GM19099 (cell line): ENCODE results near the gene PDE6D.

ENCODE experiments used
- POLR2A ChIP-seq: IDR thresholded peaks from 3 replicates; pipeline ENCODE4 v1.6.1; 2011; ENCODE audit warnings: low read depth; ENCODE audit not compliant: insufficient read length; ENCODE audit errors: extremely low read depth

The PDE6D gene

DNA sequence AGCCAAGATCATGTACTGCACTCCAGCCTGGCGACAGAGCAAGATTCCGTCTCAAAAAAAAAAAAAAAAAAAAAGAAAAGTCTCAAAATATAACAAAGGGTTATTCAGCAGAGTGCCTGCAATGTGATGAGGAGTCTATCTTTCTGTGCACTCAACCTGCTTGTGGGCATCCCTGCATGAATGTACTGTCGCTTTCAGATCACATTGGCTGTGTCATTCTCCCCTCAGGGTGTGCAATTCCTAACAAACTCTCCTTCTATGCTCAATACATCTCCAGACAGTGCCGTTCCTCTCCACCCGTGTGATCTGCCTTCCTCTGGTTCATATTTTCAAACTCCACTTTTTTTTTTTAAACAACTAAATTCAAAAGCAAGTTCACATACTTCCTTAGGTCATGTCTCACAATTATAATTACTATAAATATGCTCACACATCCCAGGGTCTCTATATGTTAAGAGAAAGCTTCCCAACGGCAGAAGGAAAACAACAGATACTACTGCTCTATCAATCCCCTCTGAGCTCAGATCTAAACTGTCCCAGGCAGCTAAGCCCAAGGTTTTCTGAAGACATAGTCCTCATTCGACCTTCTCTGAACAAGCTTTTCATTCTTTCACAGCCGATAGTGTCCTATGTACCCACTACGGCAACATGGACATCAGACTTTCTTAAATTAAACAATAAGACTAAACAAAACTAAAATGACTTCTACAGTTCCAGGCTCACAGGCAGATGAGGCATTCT, 37.5 kb downstream of the PDE6D start:
- TF ChIP-seq POLR2A: no peak

DNA sequence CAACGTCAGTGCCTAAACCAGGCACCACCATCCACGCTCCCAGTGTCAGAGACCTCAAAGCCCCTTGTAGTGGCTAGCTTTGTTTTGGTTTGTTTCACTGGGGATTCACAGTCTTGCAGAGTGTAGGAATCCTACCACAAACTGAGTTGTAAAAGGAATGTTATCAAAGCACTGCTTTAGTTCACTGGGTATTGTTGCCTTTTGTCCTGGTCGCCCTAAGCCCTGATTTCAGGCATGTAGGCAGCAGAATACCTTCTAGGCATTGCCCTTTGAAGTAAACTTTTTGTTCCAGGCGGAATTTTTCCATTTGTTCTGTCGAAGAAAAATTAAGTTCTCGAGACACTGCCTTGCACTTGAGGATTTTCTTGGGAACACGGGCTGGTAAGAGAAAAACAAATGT, 43.3 kb downstream of the PDE6D start:
- no peak for TF ChIP-seq POLR2A

DNA sequence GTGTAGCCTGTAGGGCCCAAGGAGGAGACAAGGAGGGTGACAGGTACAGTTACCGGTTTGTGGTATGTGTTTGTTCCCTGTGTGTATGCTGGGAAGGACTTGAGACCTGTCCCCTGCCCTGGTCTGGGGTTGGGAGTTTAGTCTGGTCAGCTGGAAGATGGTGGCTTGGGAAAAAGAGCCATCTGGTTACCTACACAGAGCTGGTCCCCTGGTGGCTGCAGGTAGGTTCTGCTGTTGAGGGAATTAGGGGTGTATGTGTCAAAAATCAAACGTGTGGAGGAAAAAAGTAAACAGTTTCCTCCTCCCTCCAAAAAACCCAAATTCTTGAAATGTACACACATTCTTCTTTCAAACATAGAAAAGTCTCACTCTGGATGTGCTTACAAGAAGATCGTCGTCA, 48.5 kb downstream of the PDE6D start:
- no peak for TF ChIP-seq POLR2A

DNA sequence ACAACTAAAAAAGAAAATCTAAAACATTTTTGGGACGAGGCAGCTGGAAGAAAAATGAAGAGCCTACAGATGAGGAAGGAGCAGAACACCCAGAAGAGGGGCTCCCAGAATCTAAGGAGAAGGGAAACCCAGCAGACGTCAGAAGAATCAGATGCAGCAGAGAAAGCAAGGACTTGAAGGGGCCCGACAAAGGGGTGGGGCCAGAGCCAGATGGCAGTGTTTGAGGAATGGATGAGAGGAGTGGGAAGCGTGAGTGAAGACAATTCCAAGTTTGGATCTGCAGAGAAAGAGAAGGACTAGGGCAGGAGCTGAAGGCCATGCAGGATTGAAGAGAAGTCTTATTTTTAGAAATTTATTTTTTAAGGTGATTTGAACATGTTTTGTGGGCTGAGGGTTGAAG, 53.5 kb downstream of the PDE6D start:
- no peak for TF ChIP-seq POLR2A

DNA sequence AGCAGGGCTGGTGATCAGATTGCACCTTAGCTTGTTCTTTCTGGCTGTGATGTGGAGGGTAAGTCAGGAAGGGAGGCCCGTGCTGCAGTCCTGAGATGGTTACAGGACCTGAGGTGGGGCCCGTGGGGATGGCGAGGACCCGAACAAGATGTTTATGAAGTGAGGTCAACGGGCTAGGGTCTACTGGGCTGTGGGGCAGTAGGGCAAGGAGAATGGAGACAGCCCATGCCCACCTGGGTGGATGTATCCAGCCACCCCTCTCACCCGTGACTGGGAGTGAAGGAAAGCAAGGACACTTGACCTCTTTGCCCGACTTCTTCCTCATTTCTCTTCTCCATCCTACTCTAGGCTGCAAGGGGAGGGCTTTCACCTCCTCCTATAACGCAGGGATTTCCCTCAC, 54.8 kb downstream of the PDE6D start:
- no peak for TF ChIP-seq POLR2A

DNA sequence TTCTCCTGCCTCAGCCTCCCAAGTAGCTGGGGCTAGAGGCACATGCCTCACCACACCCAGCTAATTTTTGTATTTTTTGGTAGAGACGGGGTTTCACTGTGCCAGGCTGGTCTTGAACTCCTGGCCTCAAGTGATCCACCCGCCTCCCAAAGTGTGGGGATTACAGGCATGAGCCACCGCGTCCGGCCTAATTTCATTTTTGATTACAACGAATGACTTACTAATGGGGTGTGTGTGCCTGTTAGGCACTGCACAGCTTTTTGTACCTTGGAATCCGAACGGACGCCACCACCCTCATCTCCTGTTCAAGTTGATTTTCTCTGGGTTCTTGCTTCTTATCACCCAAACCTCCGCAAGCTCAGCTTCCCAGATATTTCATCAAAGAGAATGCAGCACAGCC, 55.6 kb downstream of the PDE6D start:
- no peak for TF ChIP-seq POLR2A

DNA sequence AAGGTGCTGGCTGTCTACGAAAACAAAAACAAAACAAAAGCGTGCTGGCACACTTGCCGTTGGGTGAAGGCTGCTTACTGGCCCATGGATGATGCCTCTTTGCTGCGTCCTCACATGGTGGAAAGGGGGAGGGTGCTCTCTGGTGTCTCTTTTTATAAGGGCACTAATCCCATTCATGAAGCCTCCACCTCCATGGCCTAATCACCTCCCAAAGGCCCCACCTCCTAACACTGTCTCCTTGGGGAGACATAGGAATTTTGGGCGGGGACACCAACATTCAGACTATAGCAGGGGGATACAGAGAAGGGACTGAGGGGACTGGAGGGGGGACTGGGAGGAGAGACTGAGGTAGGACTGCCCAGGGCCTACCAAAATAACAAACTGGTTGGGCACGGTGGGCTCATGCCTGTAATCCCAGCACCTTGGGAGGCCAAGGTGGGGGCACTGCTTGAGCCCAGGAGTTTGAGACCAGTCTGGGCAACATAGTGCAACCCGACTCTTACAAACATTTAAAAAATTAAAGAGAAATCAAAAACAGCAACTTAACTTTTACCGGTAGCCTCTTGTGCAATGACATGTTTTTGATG, 58.3 kb downstream of the PDE6D start:
- no peak for TF ChIP-seq POLR2A

DNA sequence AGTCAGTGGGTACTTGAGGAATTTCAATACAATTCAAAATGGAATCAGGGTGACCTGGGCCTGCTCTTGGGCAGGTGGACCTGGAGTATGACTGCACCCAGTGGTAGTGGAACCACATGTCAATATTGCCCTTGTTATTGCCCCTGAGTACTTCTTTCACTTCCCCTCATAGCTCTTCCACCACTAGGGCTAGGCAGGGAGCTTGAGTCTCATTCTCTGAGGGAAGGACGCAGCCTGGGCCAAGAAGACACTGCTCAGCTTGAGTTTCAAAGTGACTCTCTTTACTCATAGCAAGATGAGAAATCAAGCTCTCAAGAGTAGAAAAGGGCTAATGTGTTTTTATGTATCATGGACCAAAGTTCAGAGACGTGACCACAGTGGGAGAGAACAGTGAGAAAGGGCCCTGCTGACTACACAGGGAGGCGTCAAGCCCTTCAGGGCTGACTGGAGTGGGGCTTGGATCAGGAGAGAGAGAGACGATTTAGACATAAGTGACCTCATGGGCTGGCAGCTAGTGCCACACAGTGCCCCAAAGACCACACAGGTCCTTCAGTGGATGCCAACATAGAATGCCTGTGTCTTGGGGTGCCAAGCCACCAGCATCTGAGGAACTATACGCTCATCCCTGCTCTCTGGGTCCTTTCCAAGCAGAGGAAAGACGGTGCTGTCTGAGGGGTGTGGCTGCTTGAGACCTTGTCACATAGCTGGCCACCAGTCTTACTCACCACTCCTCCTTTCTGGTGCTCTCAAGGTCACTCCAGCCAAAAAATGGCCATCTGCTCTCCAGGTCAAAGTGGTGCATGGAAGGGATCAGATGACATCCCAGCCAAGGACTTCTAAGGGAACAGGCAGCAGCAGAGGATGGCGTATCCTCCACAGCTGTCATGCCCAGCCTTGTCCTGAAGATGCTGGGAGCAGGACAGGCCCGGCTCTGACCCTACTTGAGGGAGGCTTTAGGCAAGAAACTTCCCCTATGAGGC, 59.8 kb downstream of the PDE6D start:
- no peak for TF ChIP-seq POLR2A

DNA sequence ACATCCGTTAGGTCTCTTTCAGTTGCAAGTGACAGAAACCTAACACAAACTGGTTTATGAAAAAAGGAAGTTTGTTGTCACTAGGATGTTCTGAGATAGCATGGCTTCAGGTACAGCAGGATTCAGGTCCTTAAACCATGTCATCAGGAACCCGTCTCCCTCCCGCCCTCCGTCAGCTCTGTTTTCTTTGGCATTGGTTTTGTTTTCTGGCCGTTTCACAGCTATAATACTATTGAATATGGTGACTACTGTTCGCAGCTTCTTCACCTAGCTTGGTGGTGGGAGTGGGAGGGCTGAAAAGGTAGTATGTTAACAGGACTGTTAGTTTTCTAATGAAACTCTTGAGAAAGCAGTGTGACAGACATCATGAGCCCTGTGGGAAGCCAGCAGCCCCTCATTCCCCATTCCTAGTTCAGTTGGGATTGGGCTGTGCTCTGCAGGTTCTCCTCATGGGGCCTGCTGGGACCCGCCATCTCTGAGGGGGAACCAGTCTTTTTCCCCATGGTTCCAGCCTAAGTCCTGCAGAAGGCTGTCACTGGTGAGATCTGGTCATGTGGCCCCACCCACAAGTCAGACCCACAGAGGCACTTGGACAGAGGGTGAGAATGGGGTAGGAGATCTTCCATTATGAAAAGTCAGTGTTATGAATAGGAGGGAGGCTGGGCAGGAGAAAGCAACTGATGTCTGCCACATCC, 60.6 kb downstream of the PDE6D start:
- no peak for TF ChIP-seq POLR2A

DNA sequence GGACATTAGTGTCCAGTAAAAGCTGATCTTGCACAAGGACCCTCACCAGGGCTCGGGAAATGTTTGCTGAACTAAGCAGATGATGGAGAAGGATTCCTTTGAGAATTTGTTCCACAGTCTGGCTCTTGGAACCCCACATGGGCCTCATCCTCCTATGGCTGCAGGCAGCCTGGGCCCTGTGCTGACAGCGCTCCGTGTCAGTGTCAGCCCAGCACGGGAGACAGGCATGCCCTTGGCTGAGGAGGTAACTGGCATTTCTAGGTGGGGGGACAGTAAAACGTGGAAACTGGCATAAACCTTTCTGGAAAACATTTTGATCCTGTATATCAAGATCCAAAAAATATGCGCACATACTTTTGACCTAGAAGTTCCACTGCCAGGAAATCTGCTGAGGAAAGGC, 62.3 kb downstream of the PDE6D start:
- no peak for TF ChIP-seq POLR2A

DNA sequence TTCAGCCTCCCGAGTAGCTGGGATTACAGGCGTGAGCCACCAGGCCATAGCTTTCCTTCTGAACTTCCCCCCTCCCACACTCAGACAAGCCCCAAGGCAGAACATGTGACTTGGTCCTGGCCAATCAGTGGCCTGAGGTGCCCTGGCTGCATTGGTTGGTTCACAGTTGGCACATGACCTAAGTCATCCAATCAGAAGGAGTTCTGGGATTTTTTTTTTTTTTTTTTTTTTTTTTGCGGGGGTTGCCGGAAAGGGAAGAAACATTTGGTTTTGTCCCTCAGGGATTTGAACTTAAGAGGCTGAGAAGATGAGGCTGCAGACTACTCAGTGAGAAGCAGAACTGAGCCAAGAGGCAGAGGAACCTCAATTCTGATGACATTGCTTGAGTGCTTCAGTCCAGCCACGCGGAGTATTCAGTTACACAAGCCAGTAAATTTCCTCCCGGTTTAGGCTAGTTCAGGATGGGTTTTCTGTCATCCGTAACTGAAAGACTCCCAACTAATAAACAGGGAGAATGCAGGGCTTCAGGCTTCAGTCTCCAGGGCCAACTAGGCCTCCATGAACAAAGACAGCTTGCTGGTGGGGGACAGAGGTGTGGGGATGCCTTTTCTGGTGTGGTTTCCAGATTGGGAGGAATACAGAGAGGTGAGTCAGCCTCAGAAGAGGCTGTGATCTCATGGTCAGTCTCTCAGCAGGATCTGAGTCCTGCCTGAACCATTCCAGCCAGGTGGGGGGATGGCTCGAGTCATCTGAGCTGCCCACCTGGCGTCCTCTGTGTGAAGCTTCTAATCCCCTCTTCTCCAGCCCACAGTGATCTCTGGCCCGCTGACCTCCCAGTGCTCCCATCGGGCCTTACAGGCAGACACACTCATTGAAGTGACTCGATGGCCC, 63.6 kb downstream of the PDE6D start:
- TF ChIP-seq POLR2A: peak; percentile 55

DNA sequence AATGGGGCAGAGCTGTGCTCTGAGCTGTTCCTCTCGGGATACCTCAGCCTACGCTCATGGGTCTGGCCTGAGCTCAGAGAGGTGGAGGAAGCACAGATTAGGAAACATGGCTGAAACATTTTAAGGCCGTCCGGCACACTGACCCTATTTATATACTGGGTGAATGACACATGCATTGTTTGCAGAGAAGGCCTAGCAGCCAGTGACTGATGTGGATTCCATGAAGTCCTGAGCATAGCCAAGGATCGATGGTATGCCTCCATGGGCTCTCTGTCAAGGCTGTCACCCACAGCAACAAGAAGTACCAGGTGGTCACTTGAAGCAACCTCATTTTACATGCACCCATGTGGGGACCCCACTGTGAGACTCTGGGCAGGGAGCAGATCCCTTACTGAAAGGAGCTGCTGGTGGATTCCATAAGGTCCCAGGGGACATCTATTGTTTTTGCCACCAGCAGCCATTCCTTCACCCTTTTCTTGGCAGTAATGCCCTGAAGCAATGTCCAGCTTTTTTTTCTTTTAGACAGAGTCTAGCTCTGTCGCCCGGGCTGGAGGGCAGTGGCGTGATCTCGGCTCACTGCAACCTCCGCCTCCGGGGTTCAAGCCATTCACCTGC, 64.3 kb downstream of the PDE6D start:
- no peak for TF ChIP-seq POLR2A

DNA sequence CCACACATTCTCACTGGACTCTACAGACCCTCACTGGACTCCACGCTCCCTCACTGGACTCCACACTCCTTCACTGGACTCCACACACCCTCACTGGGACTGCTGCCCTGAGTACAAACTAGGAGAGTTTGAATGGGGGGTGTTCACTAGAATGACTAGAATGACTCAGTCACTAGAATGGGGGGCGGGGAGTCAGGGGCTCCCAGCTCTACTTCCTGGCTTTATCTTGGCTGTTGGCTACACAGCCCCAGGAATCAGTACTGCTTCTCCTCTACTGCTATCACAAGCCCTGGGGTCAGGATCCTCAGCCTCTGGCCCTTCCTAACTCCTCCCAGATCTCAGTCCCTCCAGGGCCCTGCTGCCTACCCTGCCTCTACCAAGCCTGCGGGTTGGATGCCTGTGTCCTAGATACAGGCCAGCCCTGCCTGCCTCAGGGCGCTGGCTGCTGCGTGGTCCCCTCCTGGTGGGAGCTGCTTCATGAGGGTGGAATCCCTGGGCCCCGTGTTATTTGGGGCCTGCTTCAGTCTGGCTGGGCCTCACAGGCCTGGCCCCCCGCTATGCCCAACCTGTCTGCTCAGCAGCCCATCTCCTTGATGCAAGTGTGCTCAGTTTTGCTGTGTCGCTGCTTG, 65.0 kb downstream of the PDE6D start:
- TF ChIP-seq POLR2A: peak; percentile 12
